Endometrium (tissue), 2 donors: ENCODE results near the gene GNB1L.

Source experiments
- FAIRE-seq: peaks from 2 replicates; lab custom pipeline; 2012; peaks lifted over from hg19 to GRCh38; lab: Jason Lieb, UNC
- donor health status: control.
- donor health status: control.

GNB1L gene

DNA sequence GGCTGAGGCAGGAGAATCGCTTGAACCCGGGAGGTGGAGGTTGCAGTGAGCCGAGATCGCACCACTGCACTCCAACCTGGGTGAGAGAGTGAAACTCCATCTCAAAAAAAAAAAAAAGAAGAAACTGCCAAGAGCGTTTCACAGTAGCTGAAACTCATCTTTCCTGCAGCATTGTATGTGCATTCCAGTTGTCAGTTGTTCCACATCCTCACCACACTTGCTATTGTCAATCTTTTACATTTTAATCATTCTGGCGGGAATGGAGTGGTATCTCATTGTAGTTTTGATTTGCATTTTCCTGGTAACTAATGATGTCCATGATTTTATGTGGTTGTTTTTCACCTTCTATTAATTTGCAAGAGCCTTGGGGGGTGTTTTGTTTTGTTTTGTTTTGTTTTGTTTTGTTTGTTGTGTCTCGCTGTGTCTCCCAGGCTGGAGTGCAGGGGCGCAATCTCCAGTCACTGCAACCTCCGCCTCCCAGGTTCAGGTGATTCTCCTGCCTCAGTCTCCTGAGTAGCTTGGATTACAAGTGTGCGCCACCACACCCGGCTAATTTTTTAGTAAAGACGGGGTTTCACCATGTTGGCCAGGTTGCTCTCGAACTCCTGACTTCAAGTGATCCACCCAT, 8.1 kb upstream of the GNB1L start:
- FAIRE-seq = no peak

DNA sequence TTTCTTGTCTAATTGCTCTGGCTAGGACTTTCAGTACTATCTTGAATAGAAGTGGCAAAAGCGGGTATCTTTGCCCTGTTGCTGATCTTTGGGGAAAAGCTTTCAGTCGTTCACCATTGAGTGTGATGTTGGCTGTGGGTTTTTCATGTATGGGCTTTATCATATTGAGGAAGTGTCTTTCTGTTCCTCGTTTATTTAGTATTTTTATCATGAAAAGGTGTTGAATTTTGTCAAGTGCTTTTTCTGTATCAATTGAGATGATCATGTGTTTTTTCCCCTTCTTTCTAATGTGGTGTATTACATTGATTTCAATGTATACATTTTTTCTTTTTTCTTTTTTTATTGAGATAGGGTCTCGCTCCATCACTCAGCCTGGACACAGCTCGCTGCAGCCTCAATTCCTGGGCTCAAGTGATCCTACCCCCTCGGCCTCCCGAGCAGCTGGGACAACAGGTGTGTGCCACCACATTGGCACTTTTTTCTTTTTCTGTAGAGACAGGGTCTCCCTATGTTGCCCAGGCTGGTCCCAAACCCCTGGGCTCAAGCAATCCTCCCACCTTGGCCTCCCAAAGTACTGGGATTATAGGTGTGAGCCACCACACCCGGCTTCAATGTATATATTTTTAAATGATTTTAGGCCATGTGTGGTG, 5.3 kb upstream of the GNB1L start:
- FAIRE-seq = no peak

DNA sequence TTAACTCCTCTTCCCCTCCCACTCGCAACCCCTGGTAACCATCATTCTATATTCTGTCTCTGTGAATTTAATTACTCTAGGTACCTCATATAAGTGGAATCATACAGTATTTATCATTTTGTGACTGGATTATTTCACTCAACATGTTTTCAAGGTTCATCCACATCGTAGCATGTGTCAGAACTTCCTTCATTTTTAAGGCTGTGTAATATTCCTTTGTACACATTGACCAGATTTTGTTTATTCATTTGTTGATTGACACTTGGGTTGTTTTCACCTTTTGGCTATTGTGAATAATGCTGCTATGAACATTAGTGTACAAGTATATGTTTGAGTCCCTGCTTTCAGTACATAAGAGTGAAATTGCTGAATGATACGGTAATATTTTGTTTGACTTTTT, 2.7 kb upstream of the GNB1L start:
- no peak for FAIRE-seq

DNA sequence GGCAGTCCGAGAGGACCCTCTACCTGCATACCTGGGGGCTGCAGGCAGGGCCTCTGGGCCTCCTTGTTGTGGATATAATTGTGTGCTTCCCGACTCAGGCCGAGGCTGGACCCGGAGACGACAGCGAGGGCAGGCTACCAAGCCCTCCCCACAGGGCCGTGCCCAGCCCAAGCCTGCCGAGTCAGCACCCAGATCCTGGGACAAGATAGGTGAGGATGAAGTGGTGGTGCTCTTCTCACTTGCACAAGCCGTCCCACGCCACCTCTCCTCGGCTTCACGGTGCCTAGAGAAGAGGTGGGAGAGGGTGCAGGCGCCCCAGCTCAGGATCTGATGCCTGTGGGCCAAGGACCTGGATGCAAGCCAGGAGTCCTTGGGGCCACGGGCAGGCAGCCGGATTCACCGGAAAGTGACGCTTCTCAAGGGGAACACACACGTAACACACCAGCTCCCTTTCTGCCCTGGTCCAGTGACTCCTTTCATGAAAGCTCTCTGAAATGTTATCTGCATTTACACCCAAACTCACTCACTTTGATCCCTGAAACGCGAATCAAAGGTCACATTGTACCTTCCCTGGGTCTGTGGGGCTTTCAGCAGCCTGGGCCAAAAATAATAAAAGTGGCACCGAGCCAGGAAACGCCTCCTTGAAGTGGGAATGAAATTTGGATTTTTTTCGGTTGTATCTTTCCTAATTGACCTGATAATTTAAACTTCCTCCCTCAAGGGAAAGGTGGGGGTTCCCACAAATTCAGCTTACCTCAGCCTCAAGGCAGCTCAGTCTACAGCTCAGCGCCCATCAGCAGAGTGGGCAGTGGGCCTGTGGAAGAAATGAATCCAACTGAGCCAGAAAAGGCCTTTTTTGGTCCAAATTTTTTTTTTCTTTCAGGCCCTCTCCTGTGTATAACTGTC, 1.1 kb upstream of the GNB1L start:
- no peak for FAIRE-seq

DNA sequence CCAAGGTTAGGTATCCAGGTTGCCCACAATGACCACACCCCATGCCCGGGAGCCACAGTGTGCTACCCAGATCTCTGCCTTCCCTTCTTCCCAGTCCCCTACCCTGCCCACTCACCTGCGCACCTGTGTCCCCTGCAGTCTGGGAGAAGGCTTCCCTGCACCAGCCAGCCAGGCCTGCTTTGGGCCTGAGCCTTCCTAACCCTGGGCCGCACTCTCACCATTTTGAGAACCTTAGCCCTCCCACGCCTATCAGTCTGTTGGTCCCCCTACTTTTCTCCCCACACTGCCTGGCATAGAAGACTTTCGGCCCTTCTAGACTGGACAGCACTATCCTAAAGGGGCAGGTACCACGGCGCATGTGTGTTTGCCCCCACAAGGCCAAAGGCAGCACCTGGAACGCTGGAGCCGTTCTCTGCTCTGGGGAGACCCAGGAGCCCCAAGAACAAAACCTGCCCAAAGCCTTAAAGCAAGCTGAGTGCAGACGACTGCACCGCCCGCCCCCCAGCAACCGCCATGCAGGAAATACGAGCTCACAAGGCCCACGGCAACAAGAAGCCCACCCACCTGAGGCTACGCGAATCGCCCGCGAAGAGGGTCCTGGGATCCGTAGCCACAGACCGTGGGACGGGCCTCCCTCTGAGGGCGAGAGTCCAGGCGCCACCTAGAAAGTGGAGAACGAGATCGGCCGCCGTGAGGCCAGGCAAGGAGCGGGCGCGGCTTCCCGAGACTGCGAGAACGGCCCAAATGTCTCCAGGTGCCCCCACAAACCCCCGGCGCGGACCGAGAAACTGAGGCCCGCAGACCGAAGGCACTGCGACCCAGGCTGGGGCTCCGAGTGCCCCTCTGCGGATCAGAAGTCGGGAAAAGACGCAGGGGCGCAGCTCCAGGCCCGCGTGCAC, 546 bp downstream of the GNB1L start:
- no peak for FAIRE-seq

DNA sequence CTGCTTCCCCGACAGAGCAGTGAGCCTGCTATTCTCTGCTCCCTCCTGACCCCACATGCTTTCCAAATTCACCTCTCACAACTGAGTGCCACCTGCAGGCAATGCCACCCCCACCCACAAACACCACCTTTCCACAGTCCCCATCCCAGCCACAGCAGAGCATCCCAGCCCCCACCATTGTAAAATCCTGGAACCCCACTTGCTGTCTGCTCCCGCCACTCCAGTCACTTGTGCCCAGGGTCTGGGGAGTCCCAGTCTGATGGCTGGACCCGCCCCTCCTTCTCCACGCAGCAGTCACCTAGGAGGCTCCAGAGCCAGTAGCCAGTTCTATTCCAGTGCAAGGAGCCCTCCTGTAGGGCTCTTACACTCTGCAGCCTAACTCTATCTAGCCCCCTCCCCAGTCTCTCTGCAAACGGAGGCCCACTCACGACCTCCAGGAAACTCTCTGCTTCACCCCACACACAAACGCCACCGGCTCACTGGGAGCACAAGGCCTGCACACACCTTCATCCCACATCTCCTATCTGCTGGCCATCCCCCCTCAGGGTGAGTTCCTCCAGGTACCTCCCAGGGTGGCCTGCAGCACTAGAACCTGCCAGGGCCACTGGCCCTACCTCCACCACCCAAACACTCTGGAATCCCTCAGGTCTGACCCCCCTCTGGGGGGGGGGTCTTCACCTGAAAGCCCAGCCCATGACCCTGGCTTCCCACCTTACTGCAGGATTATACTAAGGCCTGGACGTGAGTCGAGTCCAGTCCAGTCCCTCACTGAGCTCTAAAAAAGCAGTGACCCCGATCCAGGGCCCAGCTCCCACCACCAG, 1.4 kb downstream of the GNB1L start:
- no peak for FAIRE-seq

DNA sequence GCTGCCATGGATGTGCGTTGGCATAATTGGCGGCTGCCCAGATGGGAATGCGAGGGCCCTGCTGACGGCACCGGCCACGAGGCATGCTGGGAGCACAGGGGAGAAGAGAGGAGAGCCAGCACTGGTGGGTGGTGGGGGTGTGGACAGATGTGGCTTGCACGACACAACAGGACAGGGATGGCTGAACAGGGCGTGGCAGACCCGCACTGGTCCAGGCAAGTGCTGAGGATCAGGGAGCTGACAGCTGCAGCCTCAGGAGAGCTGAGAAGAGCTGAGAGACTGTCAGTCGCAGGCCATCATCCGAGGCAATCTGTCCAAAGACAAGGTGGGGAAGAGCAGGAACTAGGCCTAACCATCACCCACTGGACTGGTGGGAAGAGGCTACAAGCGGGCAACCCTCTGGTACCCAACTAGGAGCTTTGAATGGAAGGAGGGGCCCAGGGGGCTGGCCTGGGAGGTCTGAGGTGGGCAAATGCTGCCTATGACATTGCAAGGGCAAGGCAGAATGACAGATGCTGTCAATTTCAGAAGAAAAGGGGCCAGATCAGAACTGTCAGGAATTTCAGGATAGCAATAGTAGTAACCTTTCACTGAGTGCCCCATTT, 2.4 kb downstream of the GNB1L start:
- no peak for FAIRE-seq

DNA sequence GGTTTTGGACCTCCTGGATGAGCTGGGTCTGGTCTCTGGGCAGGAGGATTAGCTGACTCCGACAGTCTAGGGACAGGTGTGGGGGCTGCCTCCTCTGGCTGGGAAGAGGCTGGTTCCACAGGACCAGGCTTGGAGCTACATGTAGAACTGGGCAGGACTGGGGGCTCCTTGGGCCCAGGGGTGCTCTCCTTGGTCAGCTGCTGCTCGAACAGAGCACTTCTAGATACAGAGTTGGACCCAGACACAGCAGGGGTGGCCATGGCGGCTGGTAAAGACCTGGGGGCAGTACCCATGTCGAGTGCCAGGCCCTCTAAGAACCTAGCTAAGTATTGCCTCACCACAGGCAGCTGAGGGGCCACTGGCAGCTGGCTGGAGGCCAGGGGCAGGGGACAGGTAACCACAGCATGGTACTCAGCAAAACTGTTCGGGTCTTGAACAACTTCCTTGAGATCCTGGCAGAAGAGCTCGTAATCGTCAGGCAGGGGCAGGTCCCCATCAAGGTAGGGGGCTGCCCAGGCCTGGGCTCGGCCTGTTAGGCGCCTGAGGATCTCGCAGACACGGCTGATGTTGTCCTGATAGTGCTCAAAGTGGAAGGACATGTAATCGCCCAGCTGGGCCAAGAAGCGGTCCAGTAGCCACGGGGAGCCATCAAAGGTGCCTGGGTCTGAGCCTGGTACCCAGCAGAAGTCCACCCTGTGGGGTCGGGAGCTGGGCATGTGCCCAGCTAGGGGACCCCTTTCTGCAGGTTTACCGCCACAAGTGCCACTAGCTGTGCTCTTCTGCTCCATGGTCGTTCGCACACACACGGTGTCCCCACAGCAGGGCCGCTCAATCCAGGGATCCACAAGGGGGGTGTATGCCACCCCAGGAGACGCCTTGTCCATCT, 3.1 kb downstream of the GNB1L start:
- FAIRE-seq = no peak

DNA sequence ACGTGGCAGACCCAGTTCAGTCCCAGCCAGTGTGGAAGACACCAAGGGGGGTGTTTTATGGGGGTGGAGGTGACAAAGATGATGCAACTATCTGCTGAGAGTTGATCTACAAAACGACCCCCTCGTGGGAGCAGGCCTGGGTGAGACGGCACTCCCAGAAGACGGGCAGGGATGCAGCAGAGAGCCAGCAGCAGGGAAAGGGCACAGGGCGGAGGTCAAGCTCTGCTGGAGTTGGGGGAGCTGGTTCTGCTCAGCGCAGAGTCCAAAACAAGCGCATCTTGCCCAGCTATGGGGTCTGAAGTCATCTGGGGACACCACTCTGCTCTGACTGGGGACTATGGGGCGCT, 3.9 kb downstream of the GNB1L start:
- FAIRE-seq = no peak

DNA sequence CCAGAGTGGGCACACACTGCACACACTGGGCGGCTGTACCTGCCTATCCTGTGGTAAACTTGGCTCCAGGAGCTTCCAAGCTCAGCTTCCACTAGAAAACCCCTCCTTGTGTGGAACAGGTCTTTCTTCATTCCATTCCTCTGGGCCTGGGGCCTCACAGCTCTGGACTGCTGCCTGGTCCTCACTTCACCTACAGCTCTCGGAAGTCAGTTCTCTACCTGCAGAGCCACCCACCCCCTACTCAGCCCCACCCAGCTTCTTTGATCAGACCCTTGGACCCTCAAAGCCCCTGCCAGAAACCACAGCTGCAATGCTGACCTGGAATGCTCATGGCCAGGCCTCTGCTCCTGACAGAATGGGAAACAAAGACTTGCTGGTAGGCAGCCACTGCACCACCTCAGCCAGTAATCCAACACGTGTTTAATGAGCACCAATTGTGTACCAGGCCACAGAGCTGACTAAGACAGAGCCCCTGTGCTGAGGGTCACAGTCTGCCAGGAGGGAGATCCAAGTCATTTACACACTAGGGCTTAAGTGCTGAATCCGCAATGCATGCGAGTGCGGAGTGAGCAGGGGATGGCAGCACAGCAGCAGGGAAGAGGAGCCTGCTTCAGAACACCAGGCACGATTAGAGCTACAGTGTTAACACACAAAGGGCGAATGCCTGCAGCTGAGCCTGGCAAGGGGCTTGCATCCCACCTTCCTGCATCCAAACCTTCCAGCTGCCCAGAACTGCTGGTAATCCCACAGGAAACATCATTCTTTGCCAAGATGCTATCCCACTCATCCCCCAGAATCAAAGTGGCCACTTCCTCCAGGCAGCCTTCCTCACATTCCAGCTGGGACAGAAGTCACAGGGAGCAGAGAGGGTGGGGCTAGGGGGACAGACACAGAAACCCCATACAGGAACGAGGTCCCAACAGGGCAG, 4.6 kb downstream of the GNB1L start:
- no peak for FAIRE-seq

DNA sequence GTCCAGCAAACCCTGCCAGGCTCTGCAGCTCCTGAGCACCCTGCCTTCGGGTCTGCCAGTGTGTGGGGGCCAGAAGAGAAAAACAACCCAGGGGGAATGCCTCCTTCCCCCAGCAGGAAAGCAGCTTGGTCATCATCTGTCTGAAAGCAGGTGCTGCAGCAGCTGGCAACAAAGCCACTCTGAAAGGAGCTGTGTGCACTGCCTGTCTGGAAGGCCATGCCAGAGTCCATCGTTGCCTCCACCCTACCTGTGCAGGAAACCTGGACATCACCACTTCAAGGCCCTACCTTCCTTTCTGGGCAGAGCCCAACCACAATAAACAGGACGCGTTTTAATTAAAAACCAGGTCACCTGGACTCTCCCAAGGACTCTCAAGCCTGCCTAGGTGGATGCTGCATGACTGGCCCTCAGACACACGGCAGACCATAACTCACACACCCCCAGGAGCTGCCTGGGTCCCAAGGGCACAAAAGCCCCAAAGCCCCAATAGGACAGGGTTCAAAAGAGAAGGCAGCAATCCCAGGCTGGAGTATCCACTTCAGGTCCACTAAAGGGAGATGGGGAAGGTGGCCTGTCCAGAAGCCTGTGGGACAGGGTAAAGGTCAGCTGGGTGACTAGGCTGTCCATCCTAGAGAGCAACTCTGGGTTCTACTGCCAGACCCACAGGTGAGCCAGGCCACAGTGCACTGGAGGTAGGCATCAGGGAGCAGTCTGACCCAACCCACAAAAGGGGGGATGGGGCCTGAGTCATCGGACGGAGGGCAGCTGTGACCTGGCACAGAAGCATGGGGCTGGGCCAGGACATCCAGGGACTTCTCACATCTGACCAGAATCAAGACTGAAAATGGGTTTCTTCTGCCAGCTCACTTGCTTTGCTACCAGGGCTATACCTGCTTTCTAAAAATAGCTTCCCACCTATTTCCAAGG, 6.1 kb downstream of the GNB1L start:
- no peak for FAIRE-seq

DNA sequence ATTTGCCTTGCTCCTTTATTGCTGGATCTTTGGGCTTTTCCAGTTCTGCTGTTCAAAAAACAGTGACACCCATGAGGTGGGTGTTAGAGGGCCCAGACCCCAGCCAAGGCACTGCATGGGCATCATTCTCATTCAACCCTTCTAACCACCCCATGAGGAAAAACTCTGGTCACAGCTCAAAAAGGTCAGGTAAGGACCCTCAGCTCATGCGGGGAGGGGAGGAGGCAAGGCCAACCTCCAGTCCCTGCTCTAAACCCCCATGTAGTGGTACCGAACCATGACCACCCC, 7.4 kb downstream of the GNB1L start:
- FAIRE-seq = no peak

DNA sequence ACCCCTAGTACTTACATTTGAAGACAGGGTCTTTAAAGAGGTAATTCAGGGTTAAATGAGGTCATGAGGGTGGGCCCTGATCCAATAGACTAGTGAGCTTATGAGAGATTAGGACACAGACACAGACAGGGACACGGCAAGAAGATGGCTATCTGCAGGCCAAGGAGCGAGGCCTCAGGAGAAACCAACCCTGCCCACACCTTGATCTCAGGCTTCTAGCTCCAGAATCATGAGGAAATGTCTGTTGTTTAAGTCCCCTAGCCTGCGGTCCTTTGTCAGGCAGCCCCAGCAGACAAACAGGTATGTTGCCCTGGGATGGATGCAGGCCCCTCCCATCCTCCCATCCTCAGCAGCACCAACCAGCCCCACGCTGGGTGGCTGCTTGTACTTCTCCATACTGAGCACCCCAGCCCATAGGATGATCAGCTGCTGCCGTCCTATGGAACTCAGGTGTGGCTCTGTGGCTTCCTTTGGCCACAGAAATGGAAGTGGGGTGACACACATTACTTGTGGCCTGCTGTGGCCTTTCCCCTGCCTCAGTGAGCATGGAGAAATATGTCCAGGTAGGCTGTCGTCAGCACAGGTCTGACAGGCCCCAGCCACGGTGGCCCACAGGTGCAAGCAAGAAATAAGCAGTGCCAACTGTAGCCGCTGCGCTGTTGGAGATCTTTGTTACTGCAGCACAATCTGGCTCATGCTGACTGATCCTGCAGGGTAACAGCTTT, 7.9 kb downstream of the GNB1L start:
- no peak for FAIRE-seq

DNA sequence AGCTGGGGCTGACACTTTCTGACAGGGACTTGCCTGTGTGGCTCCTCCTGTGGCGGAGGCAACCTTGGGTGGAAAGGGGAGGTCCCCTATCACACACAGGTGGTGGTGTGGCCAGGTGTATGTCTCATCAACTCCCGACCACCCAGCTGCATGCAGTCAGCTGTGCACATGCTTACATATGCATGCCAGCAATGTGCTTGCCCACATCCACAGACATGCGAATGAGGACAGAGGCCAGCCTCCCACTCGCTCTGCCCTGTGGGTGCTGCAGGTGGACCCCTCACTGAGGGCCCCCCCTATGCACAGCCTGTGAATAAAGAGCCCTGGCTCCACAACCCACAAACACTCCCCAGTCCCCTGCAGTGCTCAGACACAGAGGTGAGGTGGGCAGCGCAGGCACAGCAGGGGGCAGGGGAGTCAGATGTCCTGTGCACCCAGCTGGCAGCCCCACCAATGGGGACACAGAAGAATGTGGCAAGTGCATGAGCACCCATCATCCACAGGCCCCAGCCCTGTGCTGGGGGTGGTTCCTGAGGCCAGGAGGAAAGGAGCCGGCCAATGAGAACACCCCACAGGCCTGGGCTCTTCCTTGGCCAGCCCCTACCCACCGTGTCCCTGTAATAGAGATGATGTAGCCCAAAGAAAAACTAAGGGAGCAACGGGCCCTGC, 9.5 kb downstream of the GNB1L start:
- no peak for FAIRE-seq

DNA sequence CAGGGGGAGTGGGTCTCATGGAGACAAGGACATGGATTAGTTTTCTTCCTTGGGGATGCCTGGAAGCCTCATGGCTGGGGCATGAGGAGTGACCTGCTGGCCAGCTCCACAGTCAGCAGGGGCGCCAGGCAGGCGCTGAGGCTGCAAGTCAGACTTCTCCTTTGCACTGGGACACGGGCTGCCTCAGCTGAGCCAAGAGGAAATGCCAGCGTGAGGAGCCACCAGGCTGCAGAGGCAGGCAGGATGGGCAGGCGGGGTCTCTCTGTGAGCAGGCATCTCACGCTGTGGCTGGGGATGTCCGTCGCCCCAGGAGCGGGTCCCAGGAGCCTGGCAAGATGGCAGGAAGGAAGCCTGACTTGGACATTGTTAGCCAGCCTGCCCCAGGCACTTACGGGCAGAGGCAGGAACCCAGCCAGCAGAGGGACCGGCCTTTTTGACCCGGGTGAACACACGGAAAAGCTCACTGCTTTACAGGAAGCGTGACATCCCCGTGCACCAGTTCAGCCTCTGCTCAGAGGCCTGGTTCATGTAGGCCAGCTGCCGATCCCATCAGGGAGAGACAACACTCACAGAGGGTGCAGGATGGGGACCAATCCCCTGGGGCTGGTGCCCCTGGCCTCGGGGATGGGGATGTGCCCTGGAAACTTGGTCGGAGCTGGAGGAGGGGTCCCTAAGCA, 10.2 kb downstream of the GNB1L start:
- no peak for FAIRE-seq

DNA sequence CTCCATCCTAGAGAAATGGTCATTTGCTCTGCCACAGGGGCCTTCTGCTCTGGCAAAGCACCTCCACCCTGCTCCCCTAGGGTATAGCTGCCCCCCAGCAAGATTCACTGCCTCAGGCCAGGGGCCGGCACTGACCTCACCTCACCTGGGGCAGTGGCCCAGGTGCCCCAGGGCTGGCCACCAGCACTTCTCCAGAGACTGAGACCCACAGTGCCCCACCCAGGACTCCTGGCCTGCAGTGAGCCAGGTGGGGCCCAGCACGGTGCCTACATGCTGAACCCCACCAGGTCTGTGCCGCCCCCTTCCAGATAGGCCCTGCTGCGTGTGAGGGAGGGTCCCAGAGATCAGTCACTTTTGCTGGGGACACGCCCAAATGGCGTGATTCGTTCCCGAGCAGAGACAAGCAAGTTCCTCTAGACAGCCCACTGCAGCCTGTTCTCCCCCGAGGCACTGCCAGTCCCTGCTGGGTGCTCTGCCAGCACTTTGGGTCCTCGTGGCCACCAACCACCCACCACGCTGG, 10.8 kb downstream of the GNB1L start:
- FAIRE-seq = no peak
